HG03354 (cell line): ENCODE measurements around the gene IL26.

Source experiments
- ATAC-seq: cut with Tn5 transposase; IDR thresholded peaks from one replicate; pipeline ENCODE4 v1.9.1; 2021; ENCODE audit warnings: mild to moderate bottlenecking; ENCODE audit not compliant: unreplicated experiment, poor library complexity, severe bottlenecking

The IL26 gene

GRCh38 chr12:68225576-68226476 lies at the start of gene IL26:
TSS of gene IL26 (minus strand) at chr12:68225810. CDS start at chr12:68225756, 54 bp downstream.
- ATAC-seq, result no peak

- no peak for ATAC-seq
These were observed 47.1 kb upstream of the IL26 start for GRCh38 chr12:68272732-68273131.

- ATAC-seq, result no peak
These were observed 45.7 kb upstream of the IL26 start for GRCh38 chr12:68271346-68271745.

- ATAC-seq, result no peak
These were observed 44.7 kb upstream of the IL26 start for GRCh38 chr12:68270358-68270757.

GRCh38 chr12:68269779-68270178 lies 44.2 kb upstream of the IL26 start:
- ATAC-seq, result no peak

- no peak for ATAC-seq
These were observed 43.4 kb upstream of the IL26 start for GRCh38 chr12:68268967-68269366.

GRCh38 chr12:68267892-68268396 lies 42.3 kb upstream of the IL26 start:
- ATAC-seq, result no peak

GRCh38 chr12:68264857-68265256 lies 39.2 kb upstream of the IL26 start:
- no peak for ATAC-seq

- no peak for ATAC-seq
These were observed 38.7 kb upstream of the IL26 start for GRCh38 chr12:68264158-68264855.

- ATAC-seq, result no peak
These were observed 37.8 kb upstream of the IL26 start for GRCh38 chr12:68263366-68263765.

GRCh38 chr12:68261896-68262295 lies 36.3 kb upstream of the IL26 start:
- no peak for ATAC-seq

- no peak for ATAC-seq
These were observed 34.5 kb upstream of the IL26 start for GRCh38 chr12:68260153-68260552.

GRCh38 chr12:68259318-68259940 lies 33.8 kb upstream of the IL26 start:
- ATAC-seq, result no peak

GRCh38 chr12:68253504-68253903 lies 27.9 kb upstream of the IL26 start, which contains the start of gene IL22:
TSS of gene IL22 (minus strand) at chr12:68253604. CDS start at chr12:68253448, 156 bp downstream.
- ATAC-seq, result no peak

GRCh38 chr12:68252077-68252476 lies 26.5 kb upstream of the IL26 start:
- no peak for ATAC-seq

- ATAC-seq, result no peak
These were observed 24.8 kb upstream of the IL26 start for GRCh38 chr12:68250454-68250853.

- no peak for ATAC-seq
These were observed 22.2 kb upstream of the IL26 start for GRCh38 chr12:68247785-68248184.

- ATAC-seq, result no peak
These were observed 20.7 kb upstream of the IL26 start for GRCh38 chr12:68246350-68246749.

GRCh38 chr12:68245180-68246021 lies 19.8 kb upstream of the IL26 start:
- no peak for ATAC-seq
